SK-N-SH treated with all-trans-retinoic acid at 6 μM for 48 hours (cell line): ENCODE results near the gene ZNF385B.

ENCODE experiments used
- ATAC-seq: fragments of 200-7000 bp; cut with Tn5 transposase; 3 replicates; pipeline ENCODE4 v1.9.1; 2020; ENCODE audit warnings: mild to moderate bottlenecking, moderate library complexity
- ARNTL ChIP-seq: fragments of 450-650 bp; formaldehyde crosslinking; IDR thresholded peaks from 2 replicates; pipeline ENCODE4 v1.5.0; 2020; ENCODE audit warnings: low read depth, mild to moderate bottlenecking, moderate library complexity, borderline replicate concordance
- BACH2 ChIP-seq: fragments of 250-450 bp; sonication (Bioruptor Pico); IDR thresholded peaks from 2 replicates; pipeline ENCODE4 v1.9.0; 2021; ENCODE audit warnings: mild to moderate bottlenecking, borderline replicate concordance
- CREB5 ChIP-seq: fragments of 250-450 bp; sonication (Bioruptor Pico); IDR thresholded peaks from 2 replicates; pipeline ENCODE4 v1.5.1; 2020; ENCODE audit warnings: low read depth, mild to moderate bottlenecking, moderate library complexity
- CSDC2 ChIP-seq: fragments of 250-450 bp; sonication (Bioruptor Pico); IDR thresholded peaks from 2 replicates; pipeline ENCODE4 v1.5.0; 2020; ENCODE audit warnings: mild to moderate bottlenecking, moderate library complexity
- CSRNP3 ChIP-seq: fragments of 250-450 bp; sonication (Bioruptor Pico); IDR thresholded peaks from 2 replicates; pipeline ENCODE4 v1.5.1; 2021; ENCODE audit warnings: mild to moderate bottlenecking, moderate library complexity
- ESRRG ChIP-seq: fragments of 250-450 bp; sonication (Bioruptor Pico); IDR thresholded peaks from 2 replicates; pipeline ENCODE4 v1.6.1; 2021; ENCODE audit warnings: mild to moderate bottlenecking
- GLIS3 ChIP-seq: fragments of 250-450 bp; sonication (Bioruptor Pico); IDR thresholded peaks from 2 replicates; pipeline ENCODE4 v1.5.0; 2020; ENCODE audit warnings: mild to moderate bottlenecking, moderate library complexity
- ISL1 ChIP-seq: fragments of 250-450 bp; sonication (Bioruptor Pico); IDR thresholded peaks from 2 replicates; pipeline ENCODE4 v2.1.2; 2022; ENCODE audit warnings: mild to moderate bottlenecking, moderate library complexity
- OSR1 ChIP-seq: fragments of 250-450 bp; sonication (Bioruptor Pico); IDR thresholded peaks from 2 replicates; pipeline ENCODE4 v1.8.0; 2022; ENCODE audit warnings: moderate library complexity, mild to moderate bottlenecking, inconsistent platforms
- PPARA ChIP-seq: fragments of 250-450 bp; sonication (Bioruptor Pico); IDR thresholded peaks from 2 replicates; pipeline ENCODE4 v1.5.0; 2020; ENCODE audit warnings: mild to moderate bottlenecking, borderline replicate concordance
- RARB ChIP-seq: fragments of 250-450 bp; sonication (Bioruptor Pico); IDR thresholded peaks from 2 replicates; pipeline ENCODE4 v1.8.0; 2021; ENCODE audit warnings: mild to moderate bottlenecking, moderate library complexity
- SNAI2 ChIP-seq: fragments of 250-450 bp; sonication (Bioruptor Pico); IDR thresholded peaks from 2 replicates; pipeline ENCODE4 v1.5.0; 2020; ENCODE audit warnings: mild to moderate bottlenecking, moderate library complexity
- TCF4 ChIP-seq: fragments of 250-450 bp; sonication (Bioruptor Pico); IDR thresholded peaks from 2 replicates; pipeline ENCODE4 v1.8.0; 2021; ENCODE audit warnings: mild to moderate bottlenecking, moderate library complexity, borderline replicate concordance
- TOX ChIP-seq: fragments of 250-450 bp; sonication (Bioruptor Pico); IDR thresholded peaks from 2 replicates; pipeline ENCODE4 v1.8.0; 2021; ENCODE audit warnings: mild to moderate bottlenecking, moderate library complexity, borderline replicate concordance
- ZC3H10 ChIP-seq: fragments of 250-450 bp; sonication (Bioruptor Pico); IDR thresholded peaks from 2 replicates; pipeline ENCODE4 v1.5.1; 2021; ENCODE audit warnings: mild to moderate bottlenecking, moderate library complexity
- ZFP3 ChIP-seq: fragments of 250-450 bp; sonication (Bioruptor Pico); IDR thresholded peaks from 2 replicates; pipeline ENCODE4 v1.5.0; 2020; ENCODE audit warnings: mild to moderate bottlenecking, moderate library complexity
- ZFP30 ChIP-seq: fragments of 450-650 bp; formaldehyde crosslinking; IDR thresholded peaks from 2 replicates; pipeline ENCODE4 v1.5.0; 2022; ENCODE audit warnings: mild to moderate bottlenecking, moderate library complexity
- ZNF565 ChIP-seq: fragments of 450-650 bp; formaldehyde crosslinking; conservative IDR thresholded peaks from 2 replicates; pipeline ENCODE4 v1.5.0; 2020; ENCODE audit warnings: low read depth, mild to moderate bottlenecking, moderate library complexity
- ZNF70 ChIP-seq: fragments of 450-650 bp; formaldehyde crosslinking; IDR thresholded peaks from 2 replicates; pipeline ENCODE4 v1.5.0; 2020; ENCODE audit warnings: mild to moderate bottlenecking, moderate library complexity
- ZNF8 ChIP-seq: fragments of 450-650 bp; formaldehyde crosslinking; IDR thresholded peaks from 2 replicates; pipeline ENCODE4 v1.5.0; 2020; ENCODE audit warnings: mild to moderate bottlenecking, moderate library complexity
- TF ChIP-seq, protein P1 (sequence below): fragments of 250-450 bp; sonication (Bioruptor Pico); IDR thresholded peaks from 2 replicates; pipeline ENCODE4 v1.8.0; 2021; ENCODE audit warnings: low read depth, mild to moderate bottlenecking, moderate library complexity, borderline replicate concordance
- TF ChIP-seq, protein P2 (sequence below): fragments of 250-450 bp; sonication (Bioruptor Pico); IDR thresholded peaks from 2 replicates; pipeline ENCODE4 v1.8.0; 2020; ENCODE audit warnings: mild to moderate bottlenecking, moderate library complexity, borderline replicate concordance

ZNF385B gene

DNA sequence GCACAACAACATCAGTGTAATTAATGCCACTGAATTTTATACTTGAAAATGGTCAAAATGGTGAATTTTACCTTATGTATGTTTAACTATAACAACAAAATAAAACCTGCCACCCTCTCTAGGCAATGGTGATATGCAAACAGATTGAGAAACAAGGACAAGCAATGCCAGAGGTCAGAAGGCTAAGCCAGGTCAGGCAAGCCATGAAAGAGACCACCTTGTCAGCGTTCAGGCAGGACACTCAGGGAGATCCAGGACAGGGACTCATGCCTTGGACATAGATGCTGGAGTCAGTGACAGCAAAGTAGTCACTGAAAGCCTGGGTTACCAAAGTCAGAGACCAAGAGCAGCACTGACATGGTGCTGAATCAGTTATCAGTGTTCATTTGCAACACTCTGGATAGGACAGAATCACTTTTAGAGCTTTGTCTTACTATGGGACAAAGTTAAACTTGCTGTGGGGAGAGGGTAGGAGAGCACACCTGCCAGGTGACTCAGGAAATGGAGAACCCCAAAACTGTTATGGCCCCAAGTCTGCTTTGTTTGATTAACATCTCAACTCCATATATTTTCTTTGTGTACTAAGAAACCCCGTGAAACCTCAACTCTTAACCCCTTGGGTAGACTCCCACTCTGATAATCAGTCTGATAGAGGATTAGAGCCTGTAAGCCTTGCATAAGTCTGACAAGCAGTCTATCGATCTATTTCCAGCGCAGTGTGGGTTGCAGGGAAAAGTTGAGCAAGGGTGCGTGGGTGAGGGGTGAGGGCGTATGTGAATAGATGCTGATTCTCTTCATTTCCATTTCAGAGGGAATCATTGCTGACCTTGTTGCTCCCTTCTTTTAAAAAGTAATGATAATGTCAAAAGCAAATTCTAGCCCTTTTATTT lies 48.7 kb upstream of the ZNF385B start:
- TF ChIP-seq CSRNP3 (CRISPR knock-in tag), result no peak
- no peak for TF ChIP-seq BACH2 (CRISPR knock-in tag)
- no peak for TF ChIP-seq ARNTL
- no peak for TF ChIP-seq ZNF565 (CRISPR knock-in tag)
- no peak for TF ChIP-seq ZFP30 (CRISPR knock-in tag)
- TF ChIP-seq ZFP3 (CRISPR knock-in tag), result no peak
- no peak for TF ChIP-seq CSDC2 (CRISPR knock-in tag)
- no peak for TF ChIP-seq ZNF70 (CRISPR knock-in tag)
- TF ChIP-seq SNAI2 (CRISPR knock-in tag), result no peak
- no peak for TF ChIP-seq CREB5 (CRISPR knock-in tag)
- no peak for TF ChIP-seq PPARA (CRISPR knock-in tag)
- TF ChIP-seq GLIS3 (CRISPR knock-in tag), result no peak
- no peak for TF ChIP-seq ZNF8 (CRISPR knock-in tag)
- no peak for TF ChIP-seq RARB (CRISPR knock-in tag)
- TF ChIP-seq OSR1 (CRISPR knock-in tag), result no peak
- TF ChIP-seq, protein P1, sequence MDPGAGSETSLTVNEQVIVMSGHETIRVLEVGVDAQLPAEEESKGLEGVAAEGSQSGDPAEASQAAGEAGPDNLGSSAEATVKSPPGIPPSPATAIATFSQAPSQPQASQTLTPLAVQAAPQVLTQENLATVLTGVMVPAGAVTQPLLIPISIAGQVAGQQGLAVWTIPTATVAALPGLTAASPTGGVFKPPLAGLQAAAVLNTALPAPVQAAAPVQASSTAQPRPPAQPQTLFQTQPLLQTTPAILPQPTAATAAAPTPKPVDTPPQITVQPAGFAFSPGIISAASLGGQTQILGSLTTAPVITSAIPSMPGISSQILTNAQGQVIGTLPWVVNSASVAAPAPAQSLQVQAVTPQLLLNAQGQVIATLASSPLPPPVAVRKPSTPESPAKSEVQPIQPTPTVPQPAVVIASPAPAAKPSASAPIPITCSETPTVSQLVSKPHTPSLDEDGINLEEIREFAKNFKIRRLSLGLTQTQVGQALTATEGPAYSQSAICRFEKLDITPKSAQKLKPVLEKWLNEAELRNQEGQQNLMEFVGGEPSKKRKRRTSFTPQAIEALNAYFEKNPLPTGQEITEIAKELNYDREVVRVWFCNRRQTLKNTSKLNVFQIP, result no peak
- no peak for TF ChIP-seq ZC3H10 (CRISPR knock-in tag)
- TF ChIP-seq, protein P2, sequence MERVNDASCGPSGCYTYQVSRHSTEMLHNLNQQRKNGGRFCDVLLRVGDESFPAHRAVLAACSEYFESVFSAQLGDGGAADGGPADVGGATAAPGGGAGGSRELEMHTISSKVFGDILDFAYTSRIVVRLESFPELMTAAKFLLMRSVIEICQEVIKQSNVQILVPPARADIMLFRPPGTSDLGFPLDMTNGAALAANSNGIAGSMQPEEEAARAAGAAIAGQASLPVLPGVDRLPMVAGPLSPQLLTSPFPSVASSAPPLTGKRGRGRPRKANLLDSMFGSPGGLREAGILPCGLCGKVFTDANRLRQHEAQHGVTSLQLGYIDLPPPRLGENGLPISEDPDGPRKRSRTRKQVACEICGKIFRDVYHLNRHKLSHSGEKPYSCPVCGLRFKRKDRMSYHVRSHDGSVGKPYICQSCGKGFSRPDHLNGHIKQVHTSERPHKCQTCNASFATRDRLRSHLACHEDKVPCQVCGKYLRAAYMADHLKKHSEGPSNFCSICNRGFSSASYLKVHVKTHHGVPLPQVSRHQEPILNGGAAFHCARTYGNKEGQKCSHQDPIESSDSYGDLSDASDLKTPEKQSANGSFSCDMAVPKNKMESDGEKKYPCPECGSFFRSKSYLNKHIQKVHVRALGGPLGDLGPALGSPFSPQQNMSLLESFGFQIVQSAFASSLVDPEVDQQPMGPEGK (CRISPR knock-in tag), result no peak
- no peak for TF ChIP-seq ISL1

DNA sequence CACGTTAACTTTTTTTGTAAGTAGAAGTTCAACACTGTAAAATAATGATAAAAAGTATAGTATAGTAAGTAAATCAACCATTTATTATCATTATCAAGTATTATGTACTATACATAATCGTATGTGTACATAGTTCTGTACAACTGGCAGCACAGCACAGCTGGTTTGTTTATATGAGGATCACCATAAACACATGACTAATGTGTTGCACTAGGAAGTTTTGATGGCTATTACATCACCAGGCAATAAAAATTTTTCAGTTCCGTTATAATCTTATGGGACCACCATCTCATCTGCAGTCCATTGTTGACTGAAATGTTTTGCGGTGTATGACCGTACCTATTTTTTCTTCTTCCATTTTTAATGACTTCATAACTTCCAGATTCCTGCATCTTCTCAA lies 39.2 kb upstream of the ZNF385B start:
- no peak for TF ChIP-seq ZNF70 (CRISPR knock-in tag)
- TF ChIP-seq TCF4 (CRISPR knock-in tag), result no peak
- TF ChIP-seq CREB5 (CRISPR knock-in tag), result no peak
- no peak for TF ChIP-seq ISL1
- TF ChIP-seq, protein P2 (CRISPR knock-in tag), result no peak
- no peak for TF ChIP-seq RARB (CRISPR knock-in tag)
- no peak for TF ChIP-seq ARNTL
- ATAC-seq, result no peak

More for the DNA sequence above, 48.7 kb upstream of the ZNF385B start:
- ATAC-seq, result no peak

DNA sequence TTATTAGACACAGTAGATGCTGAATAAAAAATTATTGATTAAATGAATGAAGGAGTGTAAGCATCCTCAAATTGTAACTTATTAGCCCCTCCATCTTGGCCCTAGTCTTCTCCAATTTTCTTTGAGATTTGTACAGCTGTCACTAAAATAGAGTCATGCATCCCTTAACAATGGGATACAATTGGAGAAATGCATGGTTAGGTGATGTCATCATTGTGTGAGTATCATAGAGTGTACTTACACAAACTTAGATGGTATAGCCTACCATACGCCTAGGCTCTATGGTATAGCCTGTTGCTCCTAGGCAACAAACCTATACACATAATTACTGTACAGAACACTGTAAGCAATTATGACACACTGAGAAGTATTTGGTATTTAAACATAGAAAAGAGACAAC lies 38.3 kb upstream of the ZNF385B start:
- no peak for ATAC-seq
- no peak for TF ChIP-seq TCF4 (CRISPR knock-in tag)
- no peak for TF ChIP-seq ARNTL
- TF ChIP-seq PPARA (CRISPR knock-in tag), result no peak
- no peak for TF ChIP-seq ZNF8 (CRISPR knock-in tag)
- no peak for TF ChIP-seq ISL1
- no peak for TF ChIP-seq TOX (CRISPR knock-in tag)
- no peak for TF ChIP-seq ESRRG (CRISPR knock-in tag)
- TF ChIP-seq RARB (CRISPR knock-in tag), result no peak
- TF ChIP-seq OSR1 (CRISPR knock-in tag), result no peak
- no peak for TF ChIP-seq ZNF70 (CRISPR knock-in tag)
- TF ChIP-seq CSRNP3 (CRISPR knock-in tag), result no peak
- no peak for TF ChIP-seq ZFP30 (CRISPR knock-in tag)
- no peak for TF ChIP-seq ZC3H10 (CRISPR knock-in tag)
- TF ChIP-seq, protein P2 (CRISPR knock-in tag), result no peak
